ENCODE data around the gene CYTH4. TPM values are rescaled to one million over a fixed set of nuclear protein-coding genes. Genes with fewer than 3 reads are reported as not detected.

CYTH4 gene
- total and polyA plus RNA-seq, 2 of the 13 experiments (the other 11 are each of a cell fraction or from before 2014, with no cell fraction given) = not detected

DNA sequence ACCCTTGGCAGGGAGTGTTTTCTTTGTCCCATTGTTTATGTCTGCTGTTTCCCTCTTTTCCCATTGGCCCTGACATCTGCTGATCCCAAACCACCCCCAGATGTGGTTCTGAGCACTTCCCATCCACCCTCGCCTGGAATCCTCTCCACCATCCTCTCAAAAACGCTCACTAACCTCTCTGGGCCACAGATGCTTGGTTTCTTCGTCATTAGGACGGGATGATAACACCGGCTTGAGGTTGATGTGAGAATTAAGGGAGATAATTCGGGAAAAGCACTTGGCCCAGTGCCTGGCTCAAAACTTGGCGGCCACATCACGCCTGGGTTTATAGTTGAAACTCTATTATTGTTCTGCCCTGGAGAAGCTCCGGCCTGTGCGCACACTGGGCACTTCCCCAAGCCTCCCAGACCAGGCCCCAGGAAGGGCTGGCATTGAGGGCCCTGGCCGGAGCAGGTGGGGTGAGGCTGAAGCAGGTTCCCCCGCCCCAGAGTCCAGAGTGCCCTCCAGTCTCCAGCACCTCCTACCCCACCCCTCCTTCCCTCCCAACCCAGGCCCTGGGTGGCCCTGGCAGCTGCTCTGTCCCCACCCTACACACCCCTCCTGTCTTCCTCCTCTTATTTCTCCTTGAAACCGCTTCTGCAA lies 63.7 kb downstream of the CYTH4 start:
- Histone ChIP-seq H2AFZ (ENCODE audit: low read length) (no peak overlapping the region), H4K20me1 (ENCODE audit: insufficient read depth, low read length) (no peaks in the 10 kb centered on the region), H3K79me2 (ENCODE audit: insufficient read depth, low read length) (no peaks in the 10 kb centered on the region), H3K9ac (ENCODE audit: insufficient read depth, low read depth, low read length) (no peak overlapping the region), H3K9me3 (ENCODE audit: low read length) (no peaks in the 10 kb centered on the region), H3K4me3 (replicated peaks in 1 of 3; ENCODE audit: insufficient read depth in 1 of 3, low read depth in 2 of 3, low read length in 3 of 3) (no peak overlapping the region), H3K36me3 (replicated peaks in 1 of 2; ENCODE audit: control insufficient read depth in 1 of 2, insufficient read depth in 2 of 2, low read length in 2 of 2) (no peaks in the 10 kb centered on the region), H3K4me2 (ENCODE audit: low read depth, low read length) (no peak overlapping the region), H3K4me1 (ENCODE audit: insufficient read depth, low read length) (no peaks in the 10 kb centered on the region), H3K27ac (ENCODE audit: extremely low read length, insufficient read depth, low read length) (no peak overlapping the region), H3K27me3 (ENCODE audit: control insufficient read depth in 1 of 2, insufficient read depth in 2 of 2, low read length in 2 of 2) (peaks cover 3 to 19% of the 10 kb centered on the region in 2 experiments; a peak in 4 of 5 replicates)
- no peak for ATAC-seq
- in situ Hi-C loops (cut with HindIII; ENCODE audit: extremely low pct_ligation_motif_present, low pct_unique_long_range_greater_than_20kb) = no loop called here
- BruUV-seq (replicated peaks) = no TSS peak
- TF ChIP-seq CBX2 (IDR thresholded peaks at IDR 0.05; ENCODE audit: low read depth, low read length) (no peak), CBX2 (CRISPR knock-in tag; IDR thresholded peaks at IDR 0.05; ENCODE audit: low read depth) (no peak), ZNF782 (CRISPR knock-in tag; IDR thresholded peaks at IDR 0.05; ENCODE audit: borderline replicate concordance) (no peak), ZNF460 (CRISPR knock-in tag; IDR thresholded peaks at IDR 0.05; ENCODE audit: borderline replicate concordance) (no peak), BRCA1 (CRISPR knock-in tag; IDR thresholded peaks at IDR 0.05) (no peak), GTF2F1 (IDR thresholded peaks at IDR 0.05; ENCODE audit: low read length) (no peak), ZFP37 (CRISPR knock-in tag; IDR thresholded peaks at IDR 0.05; ENCODE audit: borderline replicate concordance) (no peak), ZNF333 (CRISPR knock-in tag; IDR thresholded peaks at IDR 0.05; ENCODE audit: borderline replicate concordance) (no peak), ZNF253 (CRISPR knock-in tag; IDR thresholded peaks at IDR 0.05; ENCODE audit: borderline replicate concordance) (no peak), NONO (IDR thresholded peaks at IDR 0.05) (no peak), NONO (CRISPR knock-in tag; conservative IDR thresholded peaks at IDR 0.05) (no peak), MXI1 (IDR thresholded peaks at IDR 0.05; ENCODE audit: borderline replicate concordance, low read depth, low read length) (no peak), ZNF614 (CRISPR knock-in tag; IDR thresholded peaks at IDR 0.05; ENCODE audit: borderline replicate concordance) (no peak), ZNF382 (CRISPR knock-in tag; IDR thresholded peaks at IDR 0.05; ENCODE audit: borderline replicate concordance) (no peak), NBN (conservative IDR thresholded peaks at IDR 0.05) (no peak), EP300 (IDR thresholded peaks at IDR 0.05; ENCODE audit: low read depth in 2 of 2, low read length in 2 of 2) (no peak), EP300 (CRISPR knock-in tag; IDR thresholded peaks at IDR 0.05; ENCODE audit: borderline replicate concordance) (no peak)
- TF ChIP-seq, protein P1, sequence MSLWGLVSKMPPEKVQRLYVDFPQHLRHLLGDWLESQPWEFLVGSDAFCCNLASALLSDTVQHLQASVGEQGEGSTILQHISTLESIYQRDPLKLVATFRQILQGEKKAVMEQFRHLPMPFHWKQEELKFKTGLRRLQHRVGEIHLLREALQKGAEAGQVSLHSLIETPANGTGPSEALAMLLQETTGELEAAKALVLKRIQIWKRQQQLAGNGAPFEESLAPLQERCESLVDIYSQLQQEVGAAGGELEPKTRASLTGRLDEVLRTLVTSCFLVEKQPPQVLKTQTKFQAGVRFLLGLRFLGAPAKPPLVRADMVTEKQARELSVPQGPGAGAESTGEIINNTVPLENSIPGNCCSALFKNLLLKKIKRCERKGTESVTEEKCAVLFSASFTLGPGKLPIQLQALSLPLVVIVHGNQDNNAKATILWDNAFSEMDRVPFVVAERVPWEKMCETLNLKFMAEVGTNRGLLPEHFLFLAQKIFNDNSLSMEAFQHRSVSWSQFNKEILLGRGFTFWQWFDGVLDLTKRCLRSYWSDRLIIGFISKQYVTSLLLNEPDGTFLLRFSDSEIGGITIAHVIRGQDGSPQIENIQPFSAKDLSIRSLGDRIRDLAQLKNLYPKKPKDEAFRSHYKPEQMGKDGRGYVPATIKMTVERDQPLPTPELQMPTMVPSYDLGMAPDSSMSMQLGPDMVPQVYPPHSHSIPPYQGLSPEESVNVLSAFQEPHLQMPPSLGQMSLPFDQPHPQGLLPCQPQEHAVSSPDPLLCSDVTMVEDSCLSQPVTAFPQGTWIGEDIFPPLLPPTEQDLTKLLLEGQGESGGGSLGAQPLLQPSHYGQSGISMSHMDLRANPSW (CRISPR knock-in tag; IDR thresholded peaks at IDR 0.05; ENCODE audit: borderline replicate concordance) = no peak
- TF ChIP-seq, protein P2, sequence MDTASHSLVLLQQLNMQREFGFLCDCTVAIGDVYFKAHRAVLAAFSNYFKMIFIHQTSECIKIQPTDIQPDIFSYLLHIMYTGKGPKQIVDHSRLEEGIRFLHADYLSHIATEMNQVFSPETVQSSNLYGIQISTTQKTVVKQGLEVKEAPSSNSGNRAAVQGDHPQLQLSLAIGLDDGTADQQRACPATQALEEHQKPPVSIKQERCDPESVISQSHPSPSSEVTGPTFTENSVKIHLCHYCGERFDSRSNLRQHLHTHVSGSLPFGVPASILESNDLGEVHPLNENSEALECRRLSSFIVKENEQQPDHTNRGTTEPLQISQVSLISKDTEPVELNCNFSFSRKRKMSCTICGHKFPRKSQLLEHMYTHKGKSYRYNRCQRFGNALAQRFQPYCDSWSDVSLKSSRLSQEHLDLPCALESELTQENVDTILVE (CRISPR knock-in tag; IDR thresholded peaks at IDR 0.05) = no peak
- FAIRE-seq = no peak
- POLR2A ChIA-PET = no interaction called here
- CTCF ChIA-PET (ENCODE audit: low intra/inter-chr PET ratio, low total read pairs) = no interaction called here
- 2% methylated on average over 8 of the region's 13 CpGs for WGBS (ENCODE audit: low lambda C conversion rate)
- DNase-seq (ENCODE audit: low spot score) = no peak
- intact Hi-C loops (cut with micrococcal nuclease; ENCODE audit: unreplicated experiment) = no loop called here
